Measurements from ENCODE around the gene KEAP1. TPM values are rescaled to one million over a fixed set of nuclear protein-coding genes. Genes with fewer than 3 reads are reported as not detected.

The KEAP1 gene
- total and polyA plus RNA-seq, 2 of the 8 experiments (the other 6 are each of a cell fraction or from before 2014, with no cell fraction given) = 80.6 to 106 TPM

- TF ChIP-seq, protein P1, sequence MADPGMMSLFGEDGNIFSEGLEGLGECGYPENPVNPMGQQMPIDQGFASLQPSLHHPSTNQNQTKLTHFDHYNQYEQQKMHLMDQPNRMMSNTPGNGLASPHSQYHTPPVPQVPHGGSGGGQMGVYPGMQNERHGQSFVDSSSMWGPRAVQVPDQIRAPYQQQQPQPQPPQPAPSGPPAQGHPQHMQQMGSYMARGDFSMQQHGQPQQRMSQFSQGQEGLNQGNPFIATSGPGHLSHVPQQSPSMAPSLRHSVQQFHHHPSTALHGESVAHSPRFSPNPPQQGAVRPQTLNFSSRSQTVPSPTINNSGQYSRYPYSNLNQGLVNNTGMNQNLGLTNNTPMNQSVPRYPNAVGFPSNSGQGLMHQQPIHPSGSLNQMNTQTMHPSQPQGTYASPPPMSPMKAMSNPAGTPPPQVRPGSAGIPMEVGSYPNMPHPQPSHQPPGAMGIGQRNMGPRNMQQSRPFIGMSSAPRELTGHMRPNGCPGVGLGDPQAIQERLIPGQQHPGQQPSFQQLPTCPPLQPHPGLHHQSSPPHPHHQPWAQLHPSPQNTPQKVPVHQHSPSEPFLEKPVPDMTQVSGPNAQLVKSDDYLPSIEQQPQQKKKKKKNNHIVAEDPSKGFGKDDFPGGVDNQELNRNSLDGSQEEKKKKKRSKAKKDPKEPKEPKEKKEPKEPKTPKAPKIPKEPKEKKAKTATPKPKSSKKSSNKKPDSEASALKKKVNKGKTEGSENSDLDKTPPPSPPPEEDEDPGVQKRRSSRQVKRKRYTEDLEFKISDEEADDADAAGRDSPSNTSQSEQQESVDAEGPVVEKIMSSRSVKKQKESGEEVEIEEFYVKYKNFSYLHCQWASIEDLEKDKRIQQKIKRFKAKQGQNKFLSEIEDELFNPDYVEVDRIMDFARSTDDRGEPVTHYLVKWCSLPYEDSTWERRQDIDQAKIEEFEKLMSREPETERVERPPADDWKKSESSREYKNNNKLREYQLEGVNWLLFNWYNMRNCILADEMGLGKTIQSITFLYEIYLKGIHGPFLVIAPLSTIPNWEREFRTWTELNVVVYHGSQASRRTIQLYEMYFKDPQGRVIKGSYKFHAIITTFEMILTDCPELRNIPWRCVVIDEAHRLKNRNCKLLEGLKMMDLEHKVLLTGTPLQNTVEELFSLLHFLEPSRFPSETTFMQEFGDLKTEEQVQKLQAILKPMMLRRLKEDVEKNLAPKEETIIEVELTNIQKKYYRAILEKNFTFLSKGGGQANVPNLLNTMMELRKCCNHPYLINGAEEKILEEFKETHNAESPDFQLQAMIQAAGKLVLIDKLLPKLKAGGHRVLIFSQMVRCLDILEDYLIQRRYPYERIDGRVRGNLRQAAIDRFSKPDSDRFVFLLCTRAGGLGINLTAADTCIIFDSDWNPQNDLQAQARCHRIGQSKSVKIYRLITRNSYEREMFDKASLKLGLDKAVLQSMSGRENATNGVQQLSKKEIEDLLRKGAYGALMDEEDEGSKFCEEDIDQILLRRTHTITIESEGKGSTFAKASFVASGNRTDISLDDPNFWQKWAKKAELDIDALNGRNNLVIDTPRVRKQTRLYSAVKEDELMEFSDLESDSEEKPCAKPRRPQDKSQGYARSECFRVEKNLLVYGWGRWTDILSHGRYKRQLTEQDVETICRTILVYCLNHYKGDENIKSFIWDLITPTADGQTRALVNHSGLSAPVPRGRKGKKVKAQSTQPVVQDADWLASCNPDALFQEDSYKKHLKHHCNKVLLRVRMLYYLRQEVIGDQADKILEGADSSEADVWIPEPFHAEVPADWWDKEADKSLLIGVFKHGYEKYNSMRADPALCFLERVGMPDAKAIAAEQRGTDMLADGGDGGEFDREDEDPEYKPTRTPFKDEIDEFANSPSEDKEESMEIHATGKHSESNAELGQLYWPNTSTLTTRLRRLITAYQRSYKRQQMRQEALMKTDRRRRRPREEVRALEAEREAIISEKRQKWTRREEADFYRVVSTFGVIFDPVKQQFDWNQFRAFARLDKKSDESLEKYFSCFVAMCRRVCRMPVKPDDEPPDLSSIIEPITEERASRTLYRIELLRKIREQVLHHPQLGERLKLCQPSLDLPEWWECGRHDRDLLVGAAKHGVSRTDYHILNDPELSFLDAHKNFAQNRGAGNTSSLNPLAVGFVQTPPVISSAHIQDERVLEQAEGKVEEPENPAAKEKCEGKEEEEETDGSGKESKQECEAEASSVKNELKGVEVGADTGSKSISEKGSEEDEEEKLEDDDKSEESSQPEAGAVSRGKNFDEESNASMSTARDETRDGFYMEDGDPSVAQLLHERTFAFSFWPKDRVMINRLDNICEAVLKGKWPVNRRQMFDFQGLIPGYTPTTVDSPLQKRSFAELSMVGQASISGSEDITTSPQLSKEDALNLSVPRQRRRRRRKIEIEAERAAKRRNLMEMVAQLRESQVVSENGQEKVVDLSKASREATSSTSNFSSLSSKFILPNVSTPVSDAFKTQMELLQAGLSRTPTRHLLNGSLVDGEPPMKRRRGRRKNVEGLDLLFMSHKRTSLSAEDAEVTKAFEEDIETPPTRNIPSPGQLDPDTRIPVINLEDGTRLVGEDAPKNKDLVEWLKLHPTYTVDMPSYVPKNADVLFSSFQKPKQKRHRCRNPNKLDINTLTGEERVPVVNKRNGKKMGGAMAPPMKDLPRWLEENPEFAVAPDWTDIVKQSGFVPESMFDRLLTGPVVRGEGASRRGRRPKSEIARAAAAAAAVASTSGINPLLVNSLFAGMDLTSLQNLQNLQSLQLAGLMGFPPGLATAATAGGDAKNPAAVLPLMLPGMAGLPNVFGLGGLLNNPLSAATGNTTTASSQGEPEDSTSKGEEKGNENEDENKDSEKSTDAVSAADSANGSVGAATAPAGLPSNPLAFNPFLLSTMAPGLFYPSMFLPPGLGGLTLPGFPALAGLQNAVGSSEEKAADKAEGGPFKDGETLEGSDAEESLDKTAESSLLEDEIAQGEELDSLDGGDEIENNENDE (IDR thresholded peaks at IDR 0.05; ENCODE audit: insufficient replicate concordance, low read length) = no peak
- TF ChIP-seq NANOG (IDR thresholded peaks at IDR 0.05; ENCODE audit: insufficient read depth, low read depth, low read length, poor library complexity, severe bottlenecking) (no peak), ATF2 (IDR thresholded peaks at IDR 0.05; ENCODE audit: low read length) (no peak), CTCF (IDR thresholded peaks at IDR 0.05; ENCODE audit: control extremely low read depth in 1 of 3, insufficient read depth in 1 of 3, low read depth in 1 of 3, low read length in 3 of 3) (no peak), TAF1 (IDR thresholded peaks at IDR 0.05; ENCODE audit: low read depth, low read length) (no peak), BCL11A (IDR thresholded peaks at IDR 0.05; ENCODE audit: low read depth in 2 of 2, low read length in 2 of 2) (no peak), CREB1 (IDR thresholded peaks at IDR 0.05) (no peak)
Measured at GRCh38 chr19:10523135-10523636, 20.0 kb upstream of the KEAP1 start (continued).

Data from H1 (cell line).